ENCODE results near the gene GLP2R.

GLP2R gene

GRCh38 chr17:9899280-9900043 lies 73.7 kb downstream of the GLP2R start:
- in situ Hi-C loops (cut with HindIII; ENCODE audit: low pct_unique_long_range_greater_than_20kb, low sequenced_read_pairs), result no loop called here
- DNase-seq (ENCODE audit: low read depth in 1 of 2, low spot score in 1 of 2), result no peak
- TF ChIP-seq JUND (IDR thresholded peaks at IDR 0.05; ENCODE audit: low read depth), result no peak

- TF ChIP-seq JUND (IDR thresholded peaks at IDR 0.05; ENCODE audit: low read depth), result no peak
- DNase-seq (ENCODE audit: low read depth in 1 of 2, low spot score in 1 of 2), result no peak
- in situ Hi-C loops (cut with HindIII; ENCODE audit: low pct_unique_long_range_greater_than_20kb, low sequenced_read_pairs), result no loop called here
Observed at GRCh38 chr17:9900044-9900594, 74.4 kb downstream of the GLP2R start.

- DNase-seq (ENCODE audit: low read depth in 1 of 2, low spot score in 1 of 2), result no peak
- in situ Hi-C loops (cut with HindIII; ENCODE audit: low pct_unique_long_range_greater_than_20kb, low sequenced_read_pairs), result no loop called here
- no peak for TF ChIP-seq JUND (IDR thresholded peaks at IDR 0.05; ENCODE audit: low read depth)
Observed at GRCh38 chr17:9900784-9901183, 75.1 kb downstream of the GLP2R start.

GRCh38 chr17:9902120-9902519 lies 76.4 kb downstream of the GLP2R start:
- no peak for TF ChIP-seq JUND (IDR thresholded peaks at IDR 0.05; ENCODE audit: low read depth)
- in situ Hi-C loops (cut with HindIII; ENCODE audit: low pct_unique_long_range_greater_than_20kb, low sequenced_read_pairs), result no loop called here
- DNase-seq (ENCODE audit: low read depth in 1 of 2, low spot score in 1 of 2), result no peak

GRCh38 chr17:9904277-9905077 lies 78.8 kb downstream of the GLP2R start:
- no peak for DNase-seq (ENCODE audit: low read depth in 1 of 2, low spot score in 1 of 2)
- in situ Hi-C loops (cut with HindIII; ENCODE audit: low pct_unique_long_range_greater_than_20kb, low sequenced_read_pairs), result no loop called here
- TF ChIP-seq JUND (IDR thresholded peaks at IDR 0.05; ENCODE audit: low read depth), result no peak

GRCh38 chr17:9905078-9905415 lies 79.3 kb downstream of the GLP2R start, which contains the start of gene RCVRN:
TSS of gene RCVRN (minus strand) at chr17:9905271. CDS start at chr17:9905180, 91 bp downstream.
- DNase-seq (ENCODE audit: low read depth in 1 of 2, low spot score in 1 of 2), result no peak
- in situ Hi-C loops (cut with HindIII; ENCODE audit: low pct_unique_long_range_greater_than_20kb, low sequenced_read_pairs), result no loop called here
- TF ChIP-seq JUND (IDR thresholded peaks at IDR 0.05; ENCODE audit: low read depth), result no peak

GRCh38 chr17:9905902-9906301 lies 80.2 kb downstream of the GLP2R start:
- DNase-seq (ENCODE audit: low read depth in 1 of 2, low spot score in 1 of 2), result peak in 1 of 2 experiments; percentile 12
- in situ Hi-C loops (cut with HindIII; ENCODE audit: low pct_unique_long_range_greater_than_20kb, low sequenced_read_pairs), result no loop called here
- no peak for TF ChIP-seq JUND (IDR thresholded peaks at IDR 0.05; ENCODE audit: low read depth)

GRCh38 chr17:9906616-9907015 lies 80.9 kb downstream of the GLP2R start:
- in situ Hi-C loops (cut with HindIII; ENCODE audit: low pct_unique_long_range_greater_than_20kb, low sequenced_read_pairs), result no loop called here
- TF ChIP-seq JUND (IDR thresholded peaks at IDR 0.05; ENCODE audit: low read depth), result no peak
- no peak for DNase-seq (ENCODE audit: low read depth in 1 of 2, low spot score in 1 of 2)

- in situ Hi-C loops (cut with HindIII; ENCODE audit: low pct_unique_long_range_greater_than_20kb, low sequenced_read_pairs), result no loop called here
Observed at GRCh38 chr17:9907131-9907530, 81.4 kb downstream of the GLP2R start.

GRCh38 chr17:9907883-9908648 lies 82.3 kb downstream of the GLP2R start:
- TF ChIP-seq JUND (IDR thresholded peaks at IDR 0.05; ENCODE audit: low read depth), result no peak
- in situ Hi-C loops (cut with HindIII; ENCODE audit: low pct_unique_long_range_greater_than_20kb, low sequenced_read_pairs), result no loop called here
- DNase-seq (ENCODE audit: low read depth in 1 of 2, low spot score in 1 of 2), result no peak

More at GRCh38 chr17:9907131-9907530, 81.4 kb downstream of the GLP2R start:
- TF ChIP-seq JUND (IDR thresholded peaks at IDR 0.05; ENCODE audit: low read depth), result no peak
- DNase-seq (ENCODE audit: low read depth in 1 of 2, low spot score in 1 of 2), result no peak

- no peak for TF ChIP-seq JUND (IDR thresholded peaks at IDR 0.05; ENCODE audit: low read depth)
- no peak for DNase-seq (ENCODE audit: low read depth in 1 of 2, low spot score in 1 of 2)
- in situ Hi-C loops (cut with HindIII; ENCODE audit: low pct_unique_long_range_greater_than_20kb, low sequenced_read_pairs), result no loop called here
Observed at GRCh38 chr17:9908649-9909042, 82.9 kb downstream of the GLP2R start.

GRCh38 chr17:9911089-9911488 lies 85.4 kb downstream of the GLP2R start:
- no peak for DNase-seq (ENCODE audit: low read depth in 1 of 2, low spot score in 1 of 2)
- TF ChIP-seq JUND (IDR thresholded peaks at IDR 0.05; ENCODE audit: low read depth), result no peak
- in situ Hi-C loops (cut with HindIII; ENCODE audit: low pct_unique_long_range_greater_than_20kb, low sequenced_read_pairs), result no loop called here
